GM12878 (cell line): ENCODE results near the gene MAMLD1. TPM values are rescaled to one million over a fixed set of nuclear protein-coding genes. Genes with fewer than 3 reads are reported as not detected.

Experiments used
- ATAC-seq: fragments of 200-7000 bp; cut with Tn5 transposase; 3 replicates; pipeline ENCODE4 v1.9.1; 2020; ENCODE audit warnings: mild to moderate bottlenecking, moderate library complexity
- BruUV-seq: library from RNA; stranded (reverse); fragments of 400-500 nt; replicated peaks from 2 replicates; lab custom pipeline; 2021; lab: Mats Ljungman, UMichigan
- CTCF ChIA-PET: fragments of 300-600 bp; sonication (Branson Sonifier 250); formaldehyde crosslinking; extraction: SDS; loops from one replicate; lab custom pipeline; 2021; ENCODE audit warnings: inconsistent platforms; lab: Yijun Ruan, JAX
- POLR2A ChIA-PET: fragments of 350-600 bp; formaldehyde crosslinking; extraction: SDS; loops from one replicate; lab custom pipeline; 2021; ENCODE audit warnings: inconsistent platforms; lab: Charles Lee
- RAD21 ChIA-PET: fragments of 300-600 bp; sonication (Branson Sonifier 250); formaldehyde crosslinking; loops from one replicate; lab custom pipeline; 2023; ENCODE audit warnings: antibody characterized with exemption; ENCODE audit not compliant: unreplicated experiment; lab: Charles Lee
- SMC1A ChIA-PET: fragments of 300-600 bp; sonication (Branson Sonifier 250); formaldehyde crosslinking; loops from one replicate; lab custom pipeline; 2023; ENCODE audit not compliant: unreplicated experiment, uncharacterized antibody; lab: Charles Lee
- DNase-seq: peaks from one replicate; pipeline ENCODE4 v3.0.0-alpha.2; 2011; ENCODE audit warnings: low read depth, low spot score
- FAIRE-seq: peaks from 3 replicates; lab custom pipeline; 2011; peaks lifted over from hg19 to GRCh38; lab: Jason Lieb, UNC
- H2AFZ ChIP-seq: 2 replicates; pipeline ENCODE4 v1.6.0; 2011; ENCODE audit warnings: low read depth, low read length, control low read depth; ENCODE audit not compliant: control insufficient read depth
- H3K27ac ChIP-seq: 2 replicates; pipeline ENCODE4 v1.5.1; 2011; ENCODE audit warnings: control low read depth; ENCODE audit not compliant: control insufficient read depth, insufficient read depth
- H3K27me3 ChIP-seq, 2 experiments: replicated peaks in 1 of 2; 2 replicates each; pipeline versions ENCODE4 v1.6.0 to v1.6.1; 2011; ENCODE audit warnings: low read length in 1 of 2; ENCODE audit not compliant: control insufficient read depth in 2 of 2, insufficient read depth in 2 of 2
- H3K36me3 ChIP-seq, 2 experiments: 2 replicates each; pipeline ENCODE4 v1.5.1; 2011; ENCODE audit warnings: low read length in 1 of 2; ENCODE audit not compliant: control insufficient read depth in 2 of 2, insufficient read depth in 2 of 2
- H3K4me1 ChIP-seq: 2 replicates; pipeline ENCODE4 v1.6.1; 2011; ENCODE audit warnings: mild to moderate bottlenecking, low read length, moderate library complexity, mixed read lengths; ENCODE audit not compliant: control insufficient read depth, insufficient read depth
- H3K4me2 ChIP-seq: 2 replicates; pipeline ENCODE4 v1.6.0; 2011; ENCODE audit warnings: control low read depth; ENCODE audit not compliant: control insufficient read depth, insufficient read depth
- H3K4me3 ChIP-seq: fragments of 200-600 bp; sonication (generic); 2 replicates; pipeline ENCODE4 v1.5.1; 2016
- H3K79me2 ChIP-seq: 2 replicates; pipeline ENCODE4 v1.6.0; 2011; ENCODE audit warnings: low read length; ENCODE audit not compliant: control insufficient read depth, insufficient read depth
- H3K9ac ChIP-seq: 2 replicates; pipeline ENCODE4 v1.8.0; 2011; ENCODE audit warnings: low read length, control low read depth, mixed read lengths; ENCODE audit not compliant: control insufficient read depth, insufficient read depth
- H3K9me3 ChIP-seq: replicated peaks from 3 replicates; pipeline ENCODE4 v1.5.1; 2011; ENCODE audit warnings: mild to moderate bottlenecking, low read length; ENCODE audit not compliant: control insufficient read depth, insufficient read depth
- H4K20me1 ChIP-seq: 2 replicates; pipeline ENCODE4 v1.6.0; 2011; ENCODE audit not compliant: control insufficient read depth, insufficient read depth
- BACH1 ChIP-seq: fragments of 450-650 bp; IDR thresholded peaks from 2 replicates; pipeline ENCODE4 v1.6.1; 2017; ENCODE audit warnings: mild to moderate bottlenecking, borderline replicate concordance
- ESRRA ChIP-seq: IDR thresholded peaks from 2 replicates; pipeline ENCODE4 v1.6.1; 2012; ENCODE audit warnings: mild to moderate bottlenecking, low read length, improper control_type of control experiment
- JUNB ChIP-seq: IDR thresholded peaks from 2 replicates; pipeline ENCODE4 v1.6.1; 2016; ENCODE audit warnings: antibody characterized with exemption, mild to moderate bottlenecking
- NBN ChIP-seq: fragments of 450-650 bp; IDR thresholded peaks from 2 replicates; pipeline ENCODE4 v1.6.1; 2016
- NFYA ChIP-seq: IDR thresholded peaks from 2 replicates; pipeline ENCODE4 v1.6.1; 2011; ENCODE audit warnings: low read depth, mild to moderate bottlenecking, low read length, improper control_type of control experiment, borderline replicate concordance
- NRF1 ChIP-seq: conservative IDR thresholded peaks from 2 replicates; pipeline ENCODE4 v1.6.1; 2011; ENCODE audit warnings: mild to moderate bottlenecking, low read depth, low read length, improper control_type of control experiment
- RAD51 ChIP-seq: fragments of 450-650 bp; IDR thresholded peaks from 2 replicates; pipeline ENCODE4 v1.6.1; 2016; ENCODE audit warnings: moderate library complexity, mild to moderate bottlenecking, inconsistent platforms
- RBBP5 ChIP-seq: fragments of 200-600 bp; sonication (generic); conservative IDR thresholded peaks from 2 replicates; pipeline ENCODE4 v1.6.1; 2016
- SP1 ChIP-seq: IDR thresholded peaks from one replicate; pipeline ENCODE4 v1.6.1; 2011; ENCODE audit warnings: low read depth, low read length
- WGBS: methylation state at CpG from one replicate; pipeline ENCODE4 v1.1.6; 2016; ENCODE audit warnings: low lambda C conversion rate; ENCODE audit not compliant: insufficient replicate concordance, insufficient coverage; ENCODE audit errors: missing lambda C conversion rate; 5-methylcytosine and 5-hydroxymethylcytosine counted together
- in situ Hi-C: fragments of 300-500 bp; cut with MboI; formaldehyde crosslinking; loops from 9 replicates; pipeline ENCODE4 v1.14.3; 2018; ENCODE audit warnings: mixed read lengths
- intact Hi-C: fragments of 100-400 bp; cut with micrococcal nuclease; formaldehyde crosslinking; loops from one replicate; pipeline ENCODE4 v1.14.2; 2022; ENCODE audit not compliant: unreplicated experiment
- polyA plus RNA-seq, 11 experiments: library from polyadenylated mRNA; depleted of rRNA in 4 of 11; unstranded in 6 of 11; stranded (reverse) in 5 of 11; fragments of >200 nt; fragmentation: Nextera tagmentation in 4 of 11; fragmentation: Illumina TruSeq in 1 of 11; extraction: Ambion mirVana in 4 of 11; extraction: Trizol in 1 of 11; gene quantifications; 1 replicate in 1 of 11; 2 replicates in 10 of 11; pipeline versions ENCODE4 v1.2.1 to v1.2.3, GENCODE V29; 2011 to 2016; ENCODE audit warnings: inconsistent platforms in 2 of 11, missing spikeins in 2 of 11, low read depth in 1 of 11
- total RNA-seq, 4 experiments: library from RNA; depleted of rRNA in 3 of 4; stranded (reverse); fragments of >200 nt in 3 of 4; fragmentation: Illumina TruSeq in 1 of 4; extraction: Trizol in 1 of 4; gene quantifications; 2 replicates each; pipeline versions ENCODE4 v1.2.1 to v1.2.3, GENCODE V29; 2013 to 2021
- TF ChIP-seq, protein P1 (sequence below): fragments of 450-650 bp; formaldehyde crosslinking; IDR thresholded peaks from 2 replicates; pipeline ENCODE4 v1.4.0; 2022; ENCODE audit warnings: mild to moderate bottlenecking, moderate library complexity

The MAMLD1 gene
- total and polyA plus RNA-seq, 10 of the 15 experiments (the other 5 are each of a cell fraction or from before 2014, with no cell fraction given) = 0.03 to 0.05 TPM; not detected in 8

DNA sequence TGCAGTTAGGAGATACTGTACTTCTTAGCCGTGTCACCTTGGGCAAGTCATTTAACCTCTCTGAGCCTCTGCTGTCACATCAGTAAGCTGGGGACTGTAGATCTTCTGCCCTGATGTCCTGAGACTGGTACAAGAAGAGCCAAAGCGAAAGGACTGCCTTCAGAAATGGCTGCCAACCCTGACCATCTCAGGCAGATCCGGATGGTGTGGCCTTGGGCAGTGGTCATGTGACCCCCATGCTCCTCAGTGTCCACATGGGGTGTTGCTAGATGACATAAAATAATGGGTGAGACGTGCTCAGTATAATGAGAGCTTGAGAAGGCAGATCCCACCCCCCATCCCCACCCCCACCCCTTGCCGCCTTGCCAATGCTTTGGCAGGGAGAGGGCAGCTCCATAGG, 144.9 kb downstream of the MAMLD1 start:
- Histone ChIP-seq H3K4me3 (no peak overlapping the region), H3K4me1 (no peaks in the 10 kb centered on the region), H3K27ac (no peak overlapping the region), H2AFZ (no peak overlapping the region), H3K27me3 (peaks cover 0 to 1% of the 10 kb centered on the region in 2 experiments; a peak in 1 of 4 replicates), H3K4me2 (no peak overlapping the region), H3K79me2 (no peaks in the 10 kb centered on the region), H3K36me3 (no peaks in the 10 kb centered on the region), H4K20me1 (no peaks in the 10 kb centered on the region; the same call in 1 of the 2 replicates), H3K9me3 (no peaks in the 10 kb centered on the region), H3K9ac (no peak overlapping the region)
- SMC1A ChIA-PET = interaction anchor here (0.6 kb wide), 1 partner anchor 1263 kb away, joined by 3 read pairs; no protein-coding TSS in a partner anchor
- 36% methylated on average over 5 of the region's 5 CpGs for WGBS
- POLR2A ChIA-PET = no interaction called here
- ATAC-seq (no peak), DNase-seq (no peak), FAIRE-seq (no peak)
- CTCF ChIA-PET = no interaction called here
- RAD21 ChIA-PET = no interaction called here
- in situ Hi-C loops (no loop called here), intact Hi-C loops (no loop called here)
- no TSS peak for BruUV-seq
- TF ChIP-seq NBN (no peak), BACH1 (no peak), SP1 (no peak), RAD51 (no peak), JUNB (no peak), NFYA (no peak), ESRRA (no peak), NRF1 (no peak), RBBP5 (no peak)
- TF ChIP-seq, protein P1, sequence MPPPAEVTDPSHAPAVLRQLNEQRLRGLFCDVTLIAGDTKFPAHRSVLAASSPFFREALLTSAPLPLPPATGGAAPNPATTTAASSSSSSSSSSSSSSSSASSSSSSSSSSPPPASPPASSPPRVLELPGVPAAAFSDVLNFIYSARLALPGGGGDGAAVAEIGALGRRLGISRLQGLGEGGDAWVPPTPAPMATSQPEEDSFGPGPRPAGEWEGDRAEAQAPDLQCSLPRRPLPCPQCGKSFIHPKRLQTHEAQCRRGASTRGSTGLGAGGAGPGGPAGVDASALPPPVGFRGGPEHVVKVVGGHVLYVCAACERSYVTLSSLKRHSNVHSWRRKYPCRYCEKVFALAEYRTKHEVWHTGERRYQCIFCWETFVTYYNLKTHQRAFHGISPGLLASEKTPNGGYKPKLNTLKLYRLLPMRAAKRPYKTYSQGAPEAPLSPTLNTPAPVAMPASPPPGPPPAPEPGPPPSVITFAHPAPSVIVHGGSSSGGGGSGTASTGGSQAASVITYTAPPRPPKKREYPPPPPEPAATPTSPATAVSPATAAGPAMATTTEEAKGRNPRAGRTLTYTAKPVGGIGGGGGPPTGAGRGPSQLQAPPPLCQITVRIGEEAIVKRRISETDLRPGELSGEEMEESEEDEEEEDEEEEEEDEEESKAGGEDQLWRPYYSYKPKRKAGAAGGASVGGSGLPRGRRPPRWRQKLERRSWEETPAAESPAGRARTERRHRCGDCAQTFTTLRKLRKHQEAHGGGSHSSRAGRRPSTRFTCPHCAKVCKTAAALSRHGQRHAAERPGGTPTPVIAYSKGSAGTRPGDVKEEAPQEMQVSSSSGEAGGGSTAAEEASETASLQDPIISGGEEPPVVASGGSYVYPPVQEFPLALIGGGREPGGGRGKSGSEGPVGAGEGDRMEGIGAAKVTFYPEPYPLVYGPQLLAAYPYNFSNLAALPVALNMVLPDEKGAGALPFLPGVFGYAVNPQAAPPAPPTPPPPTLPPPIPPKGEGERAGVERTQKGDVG (CRISPR knock-in tag) = no peak
